ENCODE data around the gene PGGT1B.

DNA sequence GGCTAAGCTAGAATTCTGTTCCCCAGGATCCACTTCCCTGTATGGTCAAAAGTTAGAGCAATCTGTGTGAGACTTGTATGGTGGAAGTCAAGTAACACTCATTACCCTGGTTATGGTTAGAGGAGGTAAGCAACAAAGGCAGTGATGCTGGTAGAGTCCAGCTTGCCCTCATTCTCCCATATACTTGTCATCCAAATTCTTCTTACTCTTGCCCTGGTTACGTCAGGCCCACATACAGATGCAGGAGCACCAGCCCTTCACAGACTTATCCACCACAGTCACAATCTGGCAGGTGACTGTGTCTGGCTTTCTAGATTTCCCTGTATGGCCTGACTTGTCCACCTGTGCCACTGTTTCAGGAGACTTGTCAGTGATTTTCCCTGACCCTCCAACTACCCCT is 35.4 kb downstream of the PGGT1B start:
- TF ChIP-seq NFIC (IDR thresholded peaks at IDR 0.05; ENCODE audit: borderline replicate concordance) (no peak), CHD2 (IDR thresholded peaks at IDR 0.05; ENCODE audit: low read length, partially characterized antibody) (no peak), POLR2AphosphoS5 (IDR thresholded peaks at IDR 0.05; ENCODE audit: low read depth, low read length) (no peak), JUND (IDR thresholded peaks at IDR 0.05) (no peak), SMC3 (IDR thresholded peaks at IDR 0.05; ENCODE audit: low read depth, low read length) (no peak), RCOR1 (IDR thresholded peaks at IDR 0.05; ENCODE audit: low read length) (no peak), GABPA (IDR thresholded peaks at IDR 0.05; ENCODE audit: low read depth) (no peak), TAF1 (IDR thresholded peaks at IDR 0.05; ENCODE audit: borderline replicate concordance, low read depth, low read length) (no peak), EP300 (IDR thresholded peaks at IDR 0.05; ENCODE audit: borderline replicate concordance in 1 of 2, low read depth in 1 of 2, low read length in 1 of 2) (no peak)
- TF ChIP-seq, protein P1, sequence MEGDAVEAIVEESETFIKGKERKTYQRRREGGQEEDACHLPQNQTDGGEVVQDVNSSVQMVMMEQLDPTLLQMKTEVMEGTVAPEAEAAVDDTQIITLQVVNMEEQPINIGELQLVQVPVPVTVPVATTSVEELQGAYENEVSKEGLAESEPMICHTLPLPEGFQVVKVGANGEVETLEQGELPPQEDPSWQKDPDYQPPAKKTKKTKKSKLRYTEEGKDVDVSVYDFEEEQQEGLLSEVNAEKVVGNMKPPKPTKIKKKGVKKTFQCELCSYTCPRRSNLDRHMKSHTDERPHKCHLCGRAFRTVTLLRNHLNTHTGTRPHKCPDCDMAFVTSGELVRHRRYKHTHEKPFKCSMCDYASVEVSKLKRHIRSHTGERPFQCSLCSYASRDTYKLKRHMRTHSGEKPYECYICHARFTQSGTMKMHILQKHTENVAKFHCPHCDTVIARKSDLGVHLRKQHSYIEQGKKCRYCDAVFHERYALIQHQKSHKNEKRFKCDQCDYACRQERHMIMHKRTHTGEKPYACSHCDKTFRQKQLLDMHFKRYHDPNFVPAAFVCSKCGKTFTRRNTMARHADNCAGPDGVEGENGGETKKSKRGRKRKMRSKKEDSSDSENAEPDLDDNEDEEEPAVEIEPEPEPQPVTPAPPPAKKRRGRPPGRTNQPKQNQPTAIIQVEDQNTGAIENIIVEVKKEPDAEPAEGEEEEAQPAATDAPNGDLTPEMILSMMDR (IDR thresholded peaks at IDR 0.05) = no peak
- TF ChIP-seq, protein P2, sequence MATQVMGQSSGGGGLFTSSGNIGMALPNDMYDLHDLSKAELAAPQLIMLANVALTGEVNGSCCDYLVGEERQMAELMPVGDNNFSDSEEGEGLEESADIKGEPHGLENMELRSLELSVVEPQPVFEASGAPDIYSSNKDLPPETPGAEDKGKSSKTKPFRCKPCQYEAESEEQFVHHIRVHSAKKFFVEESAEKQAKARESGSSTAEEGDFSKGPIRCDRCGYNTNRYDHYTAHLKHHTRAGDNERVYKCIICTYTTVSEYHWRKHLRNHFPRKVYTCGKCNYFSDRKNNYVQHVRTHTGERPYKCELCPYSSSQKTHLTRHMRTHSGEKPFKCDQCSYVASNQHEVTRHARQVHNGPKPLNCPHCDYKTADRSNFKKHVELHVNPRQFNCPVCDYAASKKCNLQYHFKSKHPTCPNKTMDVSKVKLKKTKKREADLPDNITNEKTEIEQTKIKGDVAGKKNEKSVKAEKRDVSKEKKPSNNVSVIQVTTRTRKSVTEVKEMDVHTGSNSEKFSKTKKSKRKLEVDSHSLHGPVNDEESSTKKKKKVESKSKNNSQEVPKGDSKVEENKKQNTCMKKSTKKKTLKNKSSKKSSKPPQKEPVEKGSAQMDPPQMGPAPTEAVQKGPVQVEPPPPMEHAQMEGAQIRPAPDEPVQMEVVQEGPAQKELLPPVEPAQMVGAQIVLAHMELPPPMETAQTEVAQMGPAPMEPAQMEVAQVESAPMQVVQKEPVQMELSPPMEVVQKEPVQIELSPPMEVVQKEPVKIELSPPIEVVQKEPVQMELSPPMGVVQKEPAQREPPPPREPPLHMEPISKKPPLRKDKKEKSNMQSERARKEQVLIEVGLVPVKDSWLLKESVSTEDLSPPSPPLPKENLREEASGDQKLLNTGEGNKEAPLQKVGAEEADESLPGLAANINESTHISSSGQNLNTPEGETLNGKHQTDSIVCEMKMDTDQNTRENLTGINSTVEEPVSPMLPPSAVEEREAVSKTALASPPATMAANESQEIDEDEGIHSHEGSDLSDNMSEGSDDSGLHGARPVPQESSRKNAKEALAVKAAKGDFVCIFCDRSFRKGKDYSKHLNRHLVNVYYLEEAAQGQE (IDR thresholded peaks at IDR 0.05; ENCODE audit: low read depth, low read length) = no peak
- TF ChIP-seq, protein P3, sequence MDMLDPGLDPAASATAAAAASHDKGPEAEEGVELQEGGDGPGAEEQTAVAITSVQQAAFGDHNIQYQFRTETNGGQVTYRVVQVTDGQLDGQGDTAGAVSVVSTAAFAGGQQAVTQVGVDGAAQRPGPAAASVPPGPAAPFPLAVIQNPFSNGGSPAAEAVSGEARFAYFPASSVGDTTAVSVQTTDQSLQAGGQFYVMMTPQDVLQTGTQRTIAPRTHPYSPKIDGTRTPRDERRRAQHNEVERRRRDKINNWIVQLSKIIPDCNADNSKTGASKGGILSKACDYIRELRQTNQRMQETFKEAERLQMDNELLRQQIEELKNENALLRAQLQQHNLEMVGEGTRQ (IDR thresholded peaks at IDR 0.05; ENCODE audit: borderline replicate concordance, low read depth, low read length) = no peak
- TF ChIP-seq, protein P4, sequence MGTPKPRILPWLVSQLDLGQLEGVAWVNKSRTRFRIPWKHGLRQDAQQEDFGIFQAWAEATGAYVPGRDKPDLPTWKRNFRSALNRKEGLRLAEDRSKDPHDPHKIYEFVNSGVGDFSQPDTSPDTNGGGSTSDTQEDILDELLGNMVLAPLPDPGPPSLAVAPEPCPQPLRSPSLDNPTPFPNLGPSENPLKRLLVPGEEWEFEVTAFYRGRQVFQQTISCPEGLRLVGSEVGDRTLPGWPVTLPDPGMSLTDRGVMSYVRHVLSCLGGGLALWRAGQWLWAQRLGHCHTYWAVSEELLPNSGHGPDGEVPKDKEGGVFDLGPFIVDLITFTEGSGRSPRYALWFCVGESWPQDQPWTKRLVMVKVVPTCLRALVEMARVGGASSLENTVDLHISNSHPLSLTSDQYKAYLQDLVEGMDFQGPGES (IDR thresholded peaks at IDR 0.05; ENCODE audit: low read depth, low read length) = no peak
